ENCODE results near the gene PTPRK. TPM values are rescaled to one million over a fixed set of nuclear protein-coding genes. Genes with fewer than 3 reads are reported as not detected.

PTPRK gene
- total and polyA plus RNA-seq, 9 of the 15 experiments (the other 6 are each of a cell fraction or from before 2014, with no cell fraction given) = 0.04 to 0.51 TPM; not detected in 7

GRCh38 chr6:128139519-128139918 is 380.9 kb downstream of the PTPRK start (continued):
- TF ChIP-seq ZNF3 (CRISPR knock-in tag; IDR thresholded peaks at IDR 0.05) = no peak
- TF ChIP-seq FOS (IDR thresholded peaks at IDR 0.05; ENCODE audit: extremely low read depth, insufficient read length) = no peak
- TF ChIP-seq ZBTB33 (CRISPR knock-in tag; IDR thresholded peaks at IDR 0.05) = no peak
- TF ChIP-seq REST (IDR thresholded peaks at IDR 0.05; ENCODE audit: borderline replicate concordance) = no peak
- no peak for TF ChIP-seq REST (CRISPR knock-in tag; IDR thresholded peaks at IDR 0.05; ENCODE audit: low read depth)
- no peak for TF ChIP-seq ZNF12 (CRISPR knock-in tag; IDR thresholded peaks at IDR 0.05)

Data from K562 (cell line).